Loucy (cell line): ENCODE measurements around the gene TGFB2.

Source experiments
- H2AFZ ChIP-seq: fragments of 200-600 bp; sonication (generic); 2 replicates; pipeline ENCODE4 v1.6.0; 2016; ENCODE audit warnings: antibody characterized with exemption, mild to moderate bottlenecking, low read length, moderate library complexity
- H3F3A ChIP-seq: fragments of 200-600 bp; 2 replicates; pipeline ENCODE4 v1.6.0; 2016; ENCODE audit warnings: antibody characterized with exemption, low read depth, mild to moderate bottlenecking
- H3K27me3 ChIP-seq: fragments of 200-600 bp; sonication (generic); 2 replicates; pipeline ENCODE4 v1.6.1; 2014; ENCODE audit warnings: low read length, mild to moderate bottlenecking; ENCODE audit not compliant: insufficient read depth, poor library complexity, severe bottlenecking
- H3K36me3 ChIP-seq: fragments of 200-600 bp; sonication (generic); 2 replicates; pipeline ENCODE4 v1.6.1; 2016; ENCODE audit warnings: low read length; ENCODE audit not compliant: insufficient read depth
- H3K4me1 ChIP-seq: fragments of 200-600 bp; sonication (generic); 2 replicates; pipeline ENCODE4 v1.5.1; 2014; ENCODE audit warnings: low read length, mild to moderate bottlenecking; ENCODE audit not compliant: insufficient read depth, poor library complexity, severe bottlenecking
- H3K4me2 ChIP-seq: fragments of 200-600 bp; sonication (generic); 2 replicates; pipeline ENCODE4 v1.6.0; 2014; ENCODE audit warnings: antibody characterized with exemption, low read length, low read depth, mild to moderate bottlenecking; ENCODE audit not compliant: poor library complexity, severe bottlenecking
- H3K4me3 ChIP-seq: fragments of 200-600 bp; sonication (generic); 2 replicates; pipeline ENCODE4 v1.5.1; 2014; ENCODE audit warnings: low read length, mild to moderate bottlenecking, mixed read lengths; ENCODE audit not compliant: poor library complexity, severe bottlenecking
- H3K79me2 ChIP-seq: fragments of 200-600 bp; sonication (generic); 2 replicates; pipeline ENCODE4 v1.6.1; 2014; ENCODE audit warnings: low read length; ENCODE audit not compliant: insufficient read depth
- H3K9ac ChIP-seq: fragments of 200-600 bp; sonication (generic); 2 replicates; pipeline ENCODE4 v1.6.0; 2014; ENCODE audit warnings: mild to moderate bottlenecking, low read depth, low read length, moderate library complexity; ENCODE audit not compliant: poor library complexity, severe bottlenecking
- H3K9me2 ChIP-seq: fragments of 200-600 bp; sonication (generic); replicated peaks from 2 replicates; pipeline ENCODE4 v1.6.1; 2016; ENCODE audit warnings: low read depth, low read length, mixed read lengths
- H3K9me3 ChIP-seq: fragments of 200-600 bp; sonication (generic); 2 replicates; pipeline ENCODE4 v1.6.1; 2014; ENCODE audit warnings: mild to moderate bottlenecking, antibody characterized with exemption, low read length, low read depth; ENCODE audit not compliant: insufficient read depth
- H4K20me1 ChIP-seq: fragments of 200-600 bp; sonication (generic); 2 replicates; pipeline ENCODE4 v1.6.0; 2014; ENCODE audit warnings: antibody characterized with exemption, low read length, mild to moderate bottlenecking; ENCODE audit not compliant: insufficient read depth, poor library complexity, severe bottlenecking
- CTCF ChIP-seq: fragments of 200-600 bp; sonication (generic); conservative IDR thresholded peaks from 2 replicates; pipeline ENCODE4 v1.5.1; 2014; ENCODE audit warnings: mild to moderate bottlenecking, antibody characterized with exemption, low read length
- EZH2phosphoT487 ChIP-seq: fragments of 200-600 bp; IDR thresholded peaks from 2 replicates; pipeline ENCODE4 v1.6.1; 2018; ENCODE audit warnings: antibody characterized with exemption, mild to moderate bottlenecking, moderate library complexity, borderline replicate concordance

The TGFB2 gene

GRCh38 chr1:218352075-218352438 lies 6.9 kb downstream of the TGFB2 start:
- Histone ChIP-seq H3K4me3 (no peak overlapping the region), H3K9ac (no peak overlapping the region), H3K9me3 (no peaks in the 10 kb centered on the region), H3K9me2 (no peaks in the 10 kb centered on the region), H3K27me3 (no peaks in the 10 kb centered on the region), H3F3A (no peaks in the 10 kb centered on the region; the same call in 1 of the 2 replicates), H4K20me1 (no peaks in the 10 kb centered on the region), H3K79me2 (no peaks in the 10 kb centered on the region), H2AFZ (no peak overlapping the region), H3K36me3 (no peaks in the 10 kb centered on the region), H3K4me2 (no peak overlapping the region), H3K4me1 (peaks cover 15% of the 10 kb centered on the region)
- TF ChIP-seq CTCF (no peak), EZH2phosphoT487 (no peak)

GRCh38 chr1:218353656-218354055 lies 8.5 kb downstream of the TGFB2 start:
- no peak overlapping the region for H3K4me2 ChIP-seq
- H3K27me3 ChIP-seq: no peaks in the 10 kb centered on the region
- H3K4me1 ChIP-seq: peaks cover 11% of the 10 kb centered on the region
- no peaks in the 10 kb centered on the region for H3K9me3 ChIP-seq
- H3K36me3 ChIP-seq: no peaks in the 10 kb centered on the region
- no peak overlapping the region for H3K9ac ChIP-seq
- TF ChIP-seq CTCF: no peak
- no peak for TF ChIP-seq EZH2phosphoT487
- H3F3A ChIP-seq: no peaks in the 10 kb centered on the region; the same call in 1 of the 2 replicates
- H3K4me3 ChIP-seq: no peak overlapping the region
- no peaks in the 10 kb centered on the region for H3K79me2 ChIP-seq
- no peaks in the 10 kb centered on the region for H4K20me1 ChIP-seq
- no peak overlapping the region for H2AFZ ChIP-seq
- H3K9me2 ChIP-seq: no peaks in the 10 kb centered on the region

GRCh38 chr1:218355278-218355677 lies 10.1 kb downstream of the TGFB2 start:
- Histone ChIP-seq H3K36me3 (no peaks in the 10 kb centered on the region), H3K9me2 (no peaks in the 10 kb centered on the region), H3K79me2 (no peaks in the 10 kb centered on the region), H3K9me3 (no peaks in the 10 kb centered on the region), H3K9ac (no peak overlapping the region), H3F3A (no peaks in the 10 kb centered on the region), H2AFZ (no peak overlapping the region), H3K4me3 (no peak overlapping the region), H4K20me1 (no peaks in the 10 kb centered on the region), H3K4me1 (peaks cover 11% of the 10 kb centered on the region), H3K4me2 (no peak overlapping the region), H3K27me3 (no peaks in the 10 kb centered on the region)
- TF ChIP-seq CTCF (no peak), EZH2phosphoT487 (no peak)
